ENCODE measurements around the gene GDAP2.

GDAP2 gene

DNA sequence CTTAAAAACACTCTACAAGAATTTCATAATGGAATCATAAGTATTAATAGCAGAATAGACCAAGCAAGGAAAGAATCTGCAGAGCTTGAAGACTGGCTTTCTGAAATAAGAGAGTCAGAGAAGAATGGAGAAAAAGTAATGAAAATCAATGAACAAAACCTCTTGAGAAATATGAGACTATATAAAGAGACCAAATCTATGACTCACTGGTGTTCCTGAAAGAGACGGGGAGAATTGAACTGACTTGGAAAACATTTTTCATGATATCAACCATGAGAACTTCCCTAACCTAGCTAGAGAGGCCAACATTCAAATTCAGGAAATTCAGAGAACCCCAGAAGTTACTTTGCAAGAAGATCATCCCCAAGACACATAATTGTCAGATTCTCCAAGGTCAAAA, 85.6 kb downstream of the GDAP2 start:
- ATAC-seq, result no peak
- TF ChIP-seq, protein P1, sequence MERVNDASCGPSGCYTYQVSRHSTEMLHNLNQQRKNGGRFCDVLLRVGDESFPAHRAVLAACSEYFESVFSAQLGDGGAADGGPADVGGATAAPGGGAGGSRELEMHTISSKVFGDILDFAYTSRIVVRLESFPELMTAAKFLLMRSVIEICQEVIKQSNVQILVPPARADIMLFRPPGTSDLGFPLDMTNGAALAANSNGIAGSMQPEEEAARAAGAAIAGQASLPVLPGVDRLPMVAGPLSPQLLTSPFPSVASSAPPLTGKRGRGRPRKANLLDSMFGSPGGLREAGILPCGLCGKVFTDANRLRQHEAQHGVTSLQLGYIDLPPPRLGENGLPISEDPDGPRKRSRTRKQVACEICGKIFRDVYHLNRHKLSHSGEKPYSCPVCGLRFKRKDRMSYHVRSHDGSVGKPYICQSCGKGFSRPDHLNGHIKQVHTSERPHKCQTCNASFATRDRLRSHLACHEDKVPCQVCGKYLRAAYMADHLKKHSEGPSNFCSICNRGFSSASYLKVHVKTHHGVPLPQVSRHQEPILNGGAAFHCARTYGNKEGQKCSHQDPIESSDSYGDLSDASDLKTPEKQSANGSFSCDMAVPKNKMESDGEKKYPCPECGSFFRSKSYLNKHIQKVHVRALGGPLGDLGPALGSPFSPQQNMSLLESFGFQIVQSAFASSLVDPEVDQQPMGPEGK (CRISPR knock-in tag; IDR thresholded peaks at IDR 0.05; ENCODE audit: borderline replicate concordance), result no peak
- TF ChIP-seq ZNF565 (CRISPR knock-in tag; conservative IDR thresholded peaks at IDR 0.05; ENCODE audit: low read depth), result no peak
- no peak for TF ChIP-seq TCF4 (CRISPR knock-in tag; IDR thresholded peaks at IDR 0.05; ENCODE audit: borderline replicate concordance)
- TF ChIP-seq CSRNP3 (CRISPR knock-in tag; IDR thresholded peaks at IDR 0.05), result no peak
- TF ChIP-seq PPARA (CRISPR knock-in tag; IDR thresholded peaks at IDR 0.05; ENCODE audit: borderline replicate concordance), result no peak
- TF ChIP-seq, protein P2, sequence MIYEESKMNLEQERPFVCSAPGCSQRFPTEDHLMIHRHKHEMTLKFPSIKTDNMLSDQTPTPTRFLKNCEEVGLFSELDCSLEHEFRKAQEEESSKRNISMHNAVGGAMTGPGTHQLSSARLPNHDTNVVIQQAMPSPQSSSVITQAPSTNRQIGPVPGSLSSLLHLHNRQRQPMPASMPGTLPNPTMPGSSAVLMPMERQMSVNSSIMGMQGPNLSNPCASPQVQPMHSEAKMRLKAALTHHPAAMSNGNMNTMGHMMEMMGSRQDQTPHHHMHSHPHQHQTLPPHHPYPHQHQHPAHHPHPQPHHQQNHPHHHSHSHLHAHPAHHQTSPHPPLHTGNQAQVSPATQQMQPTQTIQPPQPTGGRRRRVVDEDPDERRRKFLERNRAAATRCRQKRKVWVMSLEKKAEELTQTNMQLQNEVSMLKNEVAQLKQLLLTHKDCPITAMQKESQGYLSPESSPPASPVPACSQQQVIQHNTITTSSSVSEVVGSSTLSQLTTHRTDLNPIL (CRISPR knock-in tag; IDR thresholded peaks at IDR 0.05; ENCODE audit: low read depth), result no peak
- no peak for TF ChIP-seq ISL1 (CRISPR knock-in tag; IDR thresholded peaks at IDR 0.05)
- no peak for TF ChIP-seq ARNTL (CRISPR knock-in tag; IDR thresholded peaks at IDR 0.05; ENCODE audit: borderline replicate concordance, low read depth)
- no peak for TF ChIP-seq ZNF70 (CRISPR knock-in tag; IDR thresholded peaks at IDR 0.05)
- no peak for TF ChIP-seq POU6F1 (CRISPR knock-in tag; IDR thresholded peaks at IDR 0.05; ENCODE audit: borderline replicate concordance, low read depth)
- TF ChIP-seq ZFP30 (CRISPR knock-in tag; IDR thresholded peaks at IDR 0.05), result no peak
- no peak for TF ChIP-seq RARB (CRISPR knock-in tag; IDR thresholded peaks at IDR 0.05)
- no peak for TF ChIP-seq ZC3H10 (CRISPR knock-in tag; IDR thresholded peaks at IDR 0.05)
- no peak for TF ChIP-seq ZNF8 (CRISPR knock-in tag; IDR thresholded peaks at IDR 0.05)

GRCh38 chr1:117842408-117843170, 86.8 kb downstream of the GDAP2 start:
- no peak for TF ChIP-seq CSDC2 (CRISPR knock-in tag; IDR thresholded peaks at IDR 0.05)
- TF ChIP-seq, protein P1 (CRISPR knock-in tag; IDR thresholded peaks at IDR 0.05; ENCODE audit: borderline replicate concordance), result no peak

DNA sequence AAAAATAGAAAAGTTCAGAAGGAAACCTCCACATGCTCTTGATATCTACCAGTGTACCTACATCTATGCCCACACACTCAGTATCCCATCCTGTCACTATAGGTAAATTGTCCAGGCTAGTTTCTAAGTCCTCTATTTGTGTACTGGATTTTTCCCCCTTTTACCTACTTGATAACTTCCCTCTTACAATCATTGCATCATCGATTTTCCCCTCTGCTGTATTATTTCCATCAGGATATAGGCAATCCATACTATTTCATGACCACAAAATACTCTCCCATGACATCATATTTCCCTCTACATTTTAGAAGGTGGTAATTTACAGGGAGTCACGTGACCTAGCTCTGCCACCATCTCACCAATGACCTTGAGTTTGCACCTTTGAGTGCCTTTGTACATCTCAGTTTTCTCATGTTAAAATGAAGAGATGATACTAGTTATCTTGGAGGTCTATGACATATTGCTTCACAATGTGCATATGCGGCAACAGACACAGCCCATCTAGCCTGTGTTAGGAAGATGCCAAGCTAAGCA, 88.2 kb downstream of the GDAP2 start:
- no peak for TF ChIP-seq ZC3H10 (CRISPR knock-in tag; IDR thresholded peaks at IDR 0.05)
- TF ChIP-seq ZNF8 (CRISPR knock-in tag; IDR thresholded peaks at IDR 0.05), result no peak
- no peak for TF ChIP-seq ISL1 (CRISPR knock-in tag; IDR thresholded peaks at IDR 0.05)
- TF ChIP-seq OSR1 (CRISPR knock-in tag; IDR thresholded peaks at IDR 0.05), result no peak
- no peak for TF ChIP-seq ZFP30 (CRISPR knock-in tag; IDR thresholded peaks at IDR 0.05)
- TF ChIP-seq SNAI2 (CRISPR knock-in tag; IDR thresholded peaks at IDR 0.05), result no peak
- TF ChIP-seq, protein P1 (CRISPR knock-in tag; IDR thresholded peaks at IDR 0.05; ENCODE audit: borderline replicate concordance), result no peak
- TF ChIP-seq PPARA (CRISPR knock-in tag; IDR thresholded peaks at IDR 0.05; ENCODE audit: borderline replicate concordance), result no peak
- no peak for TF ChIP-seq ZNF565 (CRISPR knock-in tag; conservative IDR thresholded peaks at IDR 0.05; ENCODE audit: low read depth)
- no peak for TF ChIP-seq ZNF70 (CRISPR knock-in tag; IDR thresholded peaks at IDR 0.05)
- TF ChIP-seq, protein P2 (CRISPR knock-in tag; IDR thresholded peaks at IDR 0.05; ENCODE audit: low read depth), result no peak
- TF ChIP-seq POU6F1 (CRISPR knock-in tag; IDR thresholded peaks at IDR 0.05; ENCODE audit: borderline replicate concordance, low read depth), result no peak
- no peak for TF ChIP-seq ARNTL (CRISPR knock-in tag; IDR thresholded peaks at IDR 0.05; ENCODE audit: borderline replicate concordance, low read depth)
- TF ChIP-seq CSDC2 (CRISPR knock-in tag; IDR thresholded peaks at IDR 0.05), result no peak
- ATAC-seq, result no peak

More at GRCh38 chr1:117842408-117843170, 86.8 kb downstream of the GDAP2 start:
- no peak for ATAC-seq

All from SK-N-SH treated with all-trans-retinoic acid at 6 μM for 48 hours (cell line).